NCI-H187 (cell line): Measurements from ENCODE around the gene MRPS7.

Source experiments
- DNase-seq, 2 experiments: peaks; one replicate each; lab custom pipeline; 2025; lab: John Stamatoyannopoulos, UW

The MRPS7 gene

DNA sequence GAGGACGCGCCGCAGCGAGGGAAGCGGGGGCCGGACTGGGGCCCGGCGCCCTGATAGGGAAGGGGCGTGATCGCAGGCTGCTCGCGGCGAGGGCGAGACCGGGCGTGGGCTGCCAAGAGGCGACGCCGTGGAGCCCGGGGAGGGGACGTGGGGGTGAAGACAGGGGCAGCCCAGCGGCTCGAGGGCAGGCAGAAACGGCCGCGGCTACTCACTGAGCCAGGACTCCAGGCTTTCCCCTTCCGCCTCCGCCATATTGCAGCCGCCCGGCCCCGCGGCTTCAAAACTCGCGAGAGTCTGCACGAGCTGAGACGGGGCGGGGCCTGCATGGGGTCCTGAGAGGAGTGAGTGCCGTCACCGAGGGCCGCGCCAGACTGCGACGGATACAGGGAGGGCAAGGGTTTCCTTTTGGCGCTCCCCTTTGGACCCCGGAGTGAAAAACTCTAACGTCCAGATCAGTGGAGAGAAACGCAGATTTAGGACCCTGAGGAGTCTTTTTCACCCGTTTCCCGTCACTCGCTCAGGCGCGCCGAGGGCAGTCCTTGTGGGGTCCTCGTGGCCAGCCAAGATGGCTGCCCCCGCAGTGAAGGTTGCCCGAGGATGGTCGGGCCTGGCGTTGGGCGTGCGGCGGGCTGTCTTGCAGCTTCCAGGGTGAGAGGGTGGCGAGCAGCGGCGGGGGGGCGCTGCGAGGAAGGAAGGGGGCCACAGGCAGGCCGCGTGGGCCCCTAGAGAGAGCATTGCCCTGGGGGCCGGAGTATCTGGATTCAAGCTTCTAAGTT is at the start of gene MRPS7, which contains the start of gene GGA3:
MRPS7 (plus strand) TSS at position 544 of the 776 bp plus-strand sequence; CDS start at position 566, 22 bp downstream.
GGA3 (minus strand) TSS at position 271 of the 776 bp plus-strand sequence; CDS start at position 252, 19 bp downstream.
- peak; percentile 83 to 87 for DNase-seq

DNA sequence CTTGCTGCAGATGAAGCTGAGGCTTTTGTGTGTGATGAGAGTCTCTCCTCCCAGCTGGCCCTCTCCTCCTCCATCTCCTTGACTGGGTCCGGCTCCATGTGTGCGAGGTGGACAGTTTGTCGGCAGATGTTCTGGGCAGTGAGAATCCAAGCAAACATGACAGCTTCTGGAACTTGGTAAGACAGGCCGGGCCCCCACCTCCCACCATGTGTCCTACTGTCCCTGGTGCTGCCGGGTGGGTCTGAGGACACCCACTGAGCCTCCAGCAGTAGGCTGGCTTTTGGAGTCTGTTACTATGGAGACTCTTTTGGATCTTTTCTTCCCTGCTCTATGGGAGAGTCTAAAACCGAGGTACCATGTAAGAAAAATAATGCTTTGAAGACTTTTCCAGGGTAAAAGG is 43.5 kb upstream of the MRPS7 start:
- DNase-seq, result no peak

DNA sequence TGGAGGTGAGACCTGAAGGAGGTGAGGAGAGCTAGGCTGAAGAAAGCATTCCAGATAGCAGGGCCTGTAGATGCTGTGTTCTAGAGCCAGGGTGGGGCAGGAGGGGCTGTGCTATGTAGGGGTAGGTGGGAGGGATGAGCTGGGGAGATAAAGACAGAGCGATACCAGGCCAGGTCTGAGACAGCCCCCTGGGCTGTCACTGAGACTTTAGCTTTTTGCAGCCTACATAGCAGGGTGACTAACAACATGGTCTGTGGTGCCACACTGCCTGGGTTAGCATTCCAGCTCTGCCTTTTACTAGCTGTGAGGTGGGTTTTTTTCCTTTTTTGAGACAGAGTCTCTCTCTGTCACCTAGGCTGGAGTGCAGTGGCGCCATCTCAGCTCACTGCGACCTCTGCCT is 41.9 kb upstream of the MRPS7 start:
- no peak for DNase-seq

DNA sequence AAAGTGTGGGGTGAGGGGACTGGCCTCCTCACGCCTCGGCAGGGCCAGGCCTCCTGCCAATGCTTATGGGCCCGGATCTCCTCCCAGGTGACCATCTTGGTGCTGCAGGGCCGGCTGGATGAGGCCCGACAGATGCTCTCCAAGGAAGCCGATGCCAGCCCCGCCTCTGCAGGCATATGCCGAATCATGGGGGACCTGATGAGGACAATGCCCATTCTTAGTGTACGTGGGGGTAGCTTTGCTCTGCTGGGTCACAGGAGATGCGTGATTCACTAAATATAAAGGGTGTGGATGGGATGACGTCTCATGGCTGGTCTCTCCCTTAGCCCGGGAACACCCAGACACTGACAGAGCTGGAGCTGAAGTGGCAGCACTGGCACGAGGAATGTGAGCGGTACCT is 36.7 kb upstream of the MRPS7 start:
- no peak for DNase-seq

DNA sequence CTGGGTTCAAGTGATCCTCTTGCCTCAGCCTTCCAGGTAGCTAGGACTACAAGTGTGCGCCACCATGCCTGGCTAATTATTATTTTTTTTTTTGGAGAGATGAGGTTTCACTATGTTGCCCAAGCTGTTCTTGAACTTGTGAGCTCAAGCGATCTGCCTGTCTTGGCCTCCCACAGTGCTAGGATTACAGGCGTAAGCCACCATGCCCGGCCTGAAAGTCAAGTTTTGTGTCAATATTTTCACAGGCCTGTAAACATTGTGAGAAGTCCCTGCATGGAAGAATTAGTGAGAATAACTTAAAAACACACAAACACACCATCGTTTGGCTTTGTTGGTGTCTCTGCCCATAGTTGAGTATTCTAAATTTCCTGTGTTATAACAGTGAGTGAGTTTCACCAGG is 34.0 kb upstream of the MRPS7 start:
- no peak for DNase-seq

DNA sequence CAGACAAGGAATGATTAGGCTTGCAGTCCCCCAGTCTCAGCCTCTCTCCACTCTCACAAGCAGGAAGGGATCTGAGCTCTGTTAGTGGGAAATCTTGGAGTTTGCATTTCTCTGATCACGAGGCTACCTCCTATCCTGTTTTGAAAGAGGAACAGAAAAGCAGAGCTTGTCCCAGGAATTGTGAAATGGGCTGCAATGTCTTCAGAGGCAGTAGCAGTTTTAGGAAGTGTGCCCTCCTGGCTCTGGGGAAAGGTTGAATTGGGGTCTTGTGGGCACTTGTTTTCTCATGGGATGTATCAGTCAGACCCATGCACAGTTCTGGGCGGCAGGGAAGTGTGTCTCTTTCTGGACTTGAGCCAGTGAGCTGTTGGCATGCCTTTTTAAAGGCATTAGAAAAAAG is 33.4 kb upstream of the MRPS7 start:
- no peak for DNase-seq

DNA sequence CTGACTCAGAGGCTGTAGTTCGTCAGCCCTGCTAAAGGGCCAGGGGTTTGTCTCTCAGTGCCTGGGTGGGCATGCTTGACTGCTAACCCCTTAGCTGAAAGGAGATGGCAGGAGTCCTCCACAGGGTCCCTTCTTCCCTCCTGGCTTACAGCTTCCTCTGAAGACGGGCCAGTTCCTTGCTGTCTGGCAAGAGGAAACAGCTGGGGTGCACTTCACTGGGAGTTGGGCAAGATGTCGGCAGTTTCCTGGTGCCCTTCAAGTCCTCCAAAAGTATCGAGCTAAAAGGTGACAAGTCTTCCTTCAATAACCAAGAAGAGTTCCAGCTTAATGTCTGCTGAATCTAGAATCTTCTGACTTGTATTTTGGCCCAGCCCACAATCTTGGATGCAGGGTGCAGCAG is 32.8 kb upstream of the MRPS7 start:
- DNase-seq, result no peak

DNA sequence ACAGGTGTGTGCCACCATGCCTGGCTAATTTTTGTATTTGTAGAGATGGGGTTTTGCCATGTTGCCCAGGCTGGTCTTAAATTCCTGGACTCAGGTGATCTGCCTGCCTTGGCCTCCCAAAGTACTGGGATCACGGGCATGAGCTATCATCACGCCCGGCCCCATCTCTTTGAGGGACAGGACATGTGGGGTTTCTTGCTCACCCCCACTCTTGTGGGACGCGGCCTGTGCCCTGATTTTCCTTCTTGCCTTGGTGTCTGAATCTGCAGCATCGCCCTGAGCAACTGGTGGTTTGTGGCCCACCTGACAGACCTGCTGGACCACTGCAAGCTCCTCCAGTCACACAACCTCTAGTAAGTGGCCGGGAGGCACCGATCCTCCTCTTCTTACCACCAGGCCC is 30.6 kb upstream of the MRPS7 start:
- DNase-seq, result no peak

DNA sequence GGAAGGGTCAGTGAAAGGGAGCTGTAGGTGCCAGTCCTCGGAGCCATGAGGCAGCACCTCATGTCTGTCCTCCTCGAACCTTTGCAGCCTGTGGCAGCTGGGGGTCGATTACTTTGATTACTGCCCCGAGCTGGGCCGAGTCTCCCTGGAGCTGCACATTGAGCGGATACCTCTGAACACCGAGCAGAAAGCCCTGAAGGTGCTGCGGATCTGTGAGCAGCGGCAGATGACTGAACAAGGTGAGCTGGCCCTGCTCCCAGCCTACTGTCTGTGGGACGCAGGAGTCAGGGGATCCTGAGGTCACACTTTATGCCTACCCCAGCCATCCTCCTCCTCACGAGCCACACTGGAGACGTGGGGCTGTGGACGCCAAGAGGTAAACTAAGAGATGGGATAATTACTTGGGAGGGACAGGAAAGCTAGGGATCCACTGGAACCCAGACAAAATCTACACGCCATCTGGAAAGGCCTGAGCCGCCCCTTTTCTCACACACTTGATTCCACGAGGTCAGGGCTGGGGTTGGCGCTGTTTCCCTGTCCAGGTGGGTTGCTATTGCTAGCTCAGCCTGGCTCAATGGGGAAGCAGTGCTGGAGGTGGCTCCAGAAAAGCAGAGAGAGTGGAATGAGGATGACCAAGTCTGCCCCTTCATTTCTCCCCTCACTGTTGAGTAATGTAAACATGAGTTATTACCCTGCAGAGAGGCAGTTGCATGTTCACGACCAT is 29.8 kb upstream of the MRPS7 start:
- DNase-seq, result no peak

DNA sequence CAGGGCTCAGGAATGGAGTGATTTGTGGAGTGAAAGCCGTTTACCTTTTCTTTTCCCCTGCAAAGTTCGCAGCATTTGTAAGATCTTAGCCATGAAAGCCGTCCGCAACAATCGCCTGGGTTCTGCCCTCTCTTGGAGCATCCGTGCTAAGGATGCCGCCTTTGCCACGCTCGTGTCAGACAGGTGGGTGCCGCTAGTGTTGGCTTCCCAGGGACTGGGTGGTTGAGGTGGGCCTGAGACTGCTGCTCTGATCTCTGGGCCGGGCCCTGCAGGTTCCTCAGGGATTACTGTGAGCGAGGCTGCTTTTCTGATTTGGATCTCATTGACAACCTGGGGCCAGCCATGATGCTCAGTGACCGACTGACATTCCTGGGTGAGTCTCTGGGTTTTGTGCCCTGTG is 28.9 kb upstream of the MRPS7 start:
- no peak for DNase-seq

DNA sequence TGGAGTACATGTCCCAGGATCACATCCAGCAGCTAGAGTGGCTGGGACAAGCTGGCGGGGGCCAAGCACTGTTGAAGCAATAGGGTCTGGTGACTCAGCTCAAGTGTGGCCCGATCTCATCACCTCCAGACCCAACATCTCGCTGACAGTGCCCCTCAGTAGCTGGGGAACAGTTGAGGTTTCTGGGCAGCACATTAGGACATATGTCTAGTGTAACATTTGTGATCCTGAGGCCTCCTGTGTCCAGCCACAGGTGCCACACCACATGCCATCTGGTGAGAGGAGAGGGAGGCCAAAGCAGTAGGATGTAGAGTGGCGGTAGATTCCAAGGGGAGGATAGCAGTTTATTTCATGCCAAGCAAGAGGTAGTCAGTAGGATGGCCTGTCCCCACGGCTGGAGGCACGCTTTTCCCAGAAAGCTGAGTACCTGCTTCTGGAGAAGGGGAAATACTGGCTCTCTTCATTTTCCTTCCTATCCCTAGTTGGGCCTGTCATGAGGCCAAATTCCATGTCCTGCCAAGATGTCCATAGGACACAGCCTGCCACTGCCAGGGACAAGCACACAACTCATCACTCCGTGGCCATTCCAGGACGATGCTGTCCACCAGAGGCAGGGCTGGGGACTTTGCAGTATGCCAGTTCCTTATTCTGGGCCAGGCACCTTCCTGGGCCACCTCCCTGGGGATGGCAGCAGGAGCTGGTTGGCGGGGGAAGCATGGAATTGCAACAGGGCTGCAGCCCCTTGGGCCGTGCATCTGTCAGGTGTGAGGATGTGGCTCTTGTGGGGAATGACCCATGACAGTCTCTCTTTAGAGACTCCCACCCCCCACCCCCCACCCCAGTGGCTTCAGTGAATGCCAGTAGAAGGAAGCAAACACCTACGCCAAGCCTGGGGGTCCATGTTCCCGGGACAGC is 24.3 kb upstream of the MRPS7 start:
- no peak for DNase-seq

DNA sequence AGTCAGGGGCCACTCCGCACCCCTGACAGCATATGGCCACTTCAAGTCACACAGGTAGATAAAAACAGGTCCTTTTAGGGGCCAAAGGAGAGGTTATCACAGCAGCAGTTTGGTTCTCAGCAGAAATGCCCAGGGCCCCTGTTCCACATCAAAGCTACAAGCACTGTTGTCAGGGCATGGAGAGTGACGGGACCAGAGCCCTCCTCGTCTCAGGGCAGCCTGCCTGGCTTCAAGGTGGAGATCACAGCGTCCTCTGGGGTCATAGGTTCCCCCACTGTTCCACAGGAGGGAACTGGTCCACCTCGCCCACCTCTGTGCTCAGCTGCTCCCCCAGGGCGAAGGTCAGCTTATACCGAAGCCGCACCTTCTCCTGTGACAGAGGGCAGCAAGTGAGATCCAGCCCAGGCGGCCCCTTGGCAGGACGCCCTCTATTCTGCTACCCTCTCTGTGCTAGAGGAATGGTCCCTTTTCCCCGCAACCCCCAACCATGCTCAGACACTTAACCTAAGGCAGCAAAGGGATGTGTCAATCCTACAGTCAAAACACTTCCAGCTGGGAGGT is 23.6 kb upstream of the MRPS7 start:
- no peak for DNase-seq

DNA sequence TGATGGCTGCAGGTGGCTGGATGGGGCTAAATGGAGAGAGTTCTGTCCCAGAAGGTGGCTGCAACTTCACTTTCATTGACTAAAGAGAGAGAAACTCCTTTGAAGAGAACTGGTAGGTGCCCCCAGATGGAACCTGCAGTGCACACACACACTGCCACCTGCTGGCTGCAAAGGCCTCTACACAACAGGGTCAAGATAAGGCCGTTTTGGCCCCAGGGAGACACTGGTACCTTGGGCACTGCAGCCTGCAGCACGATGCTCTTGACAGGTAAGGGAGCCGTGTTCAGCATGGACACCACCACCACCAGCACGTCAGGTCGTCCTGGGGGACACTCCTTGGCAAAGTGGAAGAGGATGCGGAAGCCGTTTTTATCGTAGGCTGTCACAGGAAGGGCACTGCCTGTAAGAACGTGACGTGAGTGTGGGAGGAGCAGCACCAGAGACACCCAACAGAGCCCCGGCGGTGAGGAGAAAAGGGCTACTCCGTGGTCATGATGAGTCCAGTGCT is 22.9 kb upstream of the MRPS7 start:
- DNase-seq, result peak in 1 of 2 experiments; percentile 38

DNA sequence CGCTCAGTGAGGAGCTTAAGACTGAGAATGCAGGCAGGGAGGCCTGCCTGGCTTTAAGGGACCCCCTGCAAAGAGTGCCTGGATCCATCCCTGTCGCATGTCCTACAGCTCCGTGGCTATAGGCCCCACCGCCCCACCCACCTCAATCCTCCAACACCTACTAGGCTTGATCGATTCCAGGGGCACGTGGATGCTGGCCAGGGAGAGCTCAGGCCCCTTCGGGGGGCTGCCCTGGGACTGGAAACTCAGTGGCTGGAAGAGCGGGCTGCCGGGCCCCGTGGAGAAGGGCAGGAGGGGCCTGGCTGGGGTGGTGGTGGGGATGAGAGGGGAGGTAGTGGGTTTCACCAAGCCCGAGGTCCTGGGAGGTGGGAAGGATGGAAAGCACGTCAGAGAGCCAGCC is 22.5 kb upstream of the MRPS7 start:
- DNase-seq, result no peak

DNA sequence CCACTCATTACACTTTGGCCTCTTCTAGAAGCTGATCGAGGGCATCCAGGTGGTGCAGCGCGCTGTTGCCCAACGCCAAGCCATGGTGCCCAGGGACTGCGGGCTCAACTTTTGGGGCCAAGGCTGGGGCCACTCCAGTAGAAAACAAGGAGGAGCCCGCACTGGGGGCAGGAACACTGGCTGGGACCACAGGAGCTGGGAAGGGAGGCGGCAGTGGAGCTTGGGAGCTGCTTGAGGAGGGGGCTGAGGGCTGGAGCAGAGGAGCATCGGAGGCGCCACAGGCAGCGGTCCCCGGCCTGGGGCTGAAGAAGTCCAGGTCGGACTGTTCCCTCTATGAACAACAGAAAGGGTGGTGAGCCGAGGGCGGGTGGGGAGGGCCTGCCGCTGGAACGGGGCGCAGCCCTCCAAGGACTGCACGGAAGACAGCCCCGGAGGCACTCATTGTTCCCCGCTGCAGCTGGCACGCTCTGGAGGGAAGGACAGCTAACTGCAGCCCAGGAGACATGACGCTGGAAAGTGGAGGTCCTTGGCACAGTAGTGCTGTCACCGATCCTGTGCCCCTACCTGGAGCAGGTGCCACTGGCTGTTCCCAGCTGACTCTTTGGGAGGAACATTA is 21.8 kb upstream of the MRPS7 start:
- no peak for DNase-seq

DNA sequence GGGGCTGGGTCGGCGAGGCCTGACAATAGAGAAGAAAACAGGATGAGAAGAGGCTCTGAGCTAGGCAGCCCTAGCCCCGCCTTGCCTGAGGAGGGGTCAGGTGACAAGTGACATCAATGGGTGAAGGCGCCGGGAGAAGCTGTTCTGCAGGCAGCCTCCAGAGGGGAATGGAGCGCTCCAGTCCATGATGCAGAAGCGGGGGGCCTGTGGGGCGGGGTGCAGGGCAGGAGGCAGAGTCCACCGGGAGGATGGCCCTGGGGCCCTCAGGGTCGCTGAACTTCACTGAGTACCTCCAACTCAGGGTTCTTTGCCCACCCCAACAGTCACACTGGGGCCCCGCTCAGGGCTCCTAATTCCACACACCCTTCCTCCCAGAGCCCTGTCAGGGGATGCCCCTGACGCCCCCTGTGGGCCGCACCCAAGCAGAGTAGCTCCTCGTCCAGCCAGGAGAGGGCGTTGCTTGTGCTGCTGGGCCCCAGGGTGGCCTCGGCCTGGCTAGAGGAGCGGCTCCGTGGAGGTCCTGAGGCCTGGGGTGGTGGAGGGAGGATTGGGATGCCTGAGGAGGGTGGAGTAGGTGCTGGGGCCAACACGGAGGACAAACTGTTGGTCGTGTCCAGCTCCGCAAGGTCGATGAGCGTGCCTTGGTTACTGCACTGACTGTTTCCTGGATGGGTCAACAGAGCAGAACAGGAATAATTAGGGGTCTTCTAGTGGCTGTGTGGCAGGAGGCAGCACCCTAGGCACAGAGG is 21.1 kb upstream of the MRPS7 start:
- DNase-seq, result peak in 1 of 2 experiments; percentile 18

DNA sequence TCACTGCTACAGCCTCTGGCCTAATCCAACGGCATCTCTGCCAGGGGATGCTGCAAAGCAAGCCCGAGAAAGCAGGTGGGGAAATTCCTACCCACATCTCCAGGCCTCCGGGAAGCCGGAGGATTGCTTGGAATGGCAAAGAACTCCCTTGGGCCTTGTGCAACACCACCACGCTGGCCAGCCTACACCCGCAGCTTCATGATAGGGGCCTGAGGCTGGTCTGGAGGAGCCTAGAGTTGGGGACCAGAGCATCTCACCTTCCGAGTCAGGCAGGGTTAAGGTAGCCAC is 20.6 kb upstream of the MRPS7 start:
- no peak for DNase-seq

DNA sequence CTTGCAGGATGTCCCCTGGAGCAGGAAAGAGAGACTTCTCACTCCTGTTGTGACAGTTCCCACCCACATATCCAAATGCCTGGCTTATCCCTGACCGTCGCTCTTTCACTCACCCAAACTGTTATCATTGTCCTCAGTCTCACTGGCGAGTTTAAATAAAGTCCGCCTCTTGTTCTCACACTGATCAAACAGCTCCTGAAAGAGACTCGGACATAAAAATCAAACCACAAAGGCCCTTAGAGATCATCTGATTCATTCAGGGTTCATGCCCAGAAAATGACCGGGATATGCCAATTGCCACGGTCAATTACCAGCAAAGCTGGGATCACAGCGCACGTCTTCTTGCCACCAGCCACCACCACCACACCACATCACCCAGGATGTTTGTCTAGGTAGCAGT is 20.2 kb upstream of the MRPS7 start:
- DNase-seq, result no peak

DNA sequence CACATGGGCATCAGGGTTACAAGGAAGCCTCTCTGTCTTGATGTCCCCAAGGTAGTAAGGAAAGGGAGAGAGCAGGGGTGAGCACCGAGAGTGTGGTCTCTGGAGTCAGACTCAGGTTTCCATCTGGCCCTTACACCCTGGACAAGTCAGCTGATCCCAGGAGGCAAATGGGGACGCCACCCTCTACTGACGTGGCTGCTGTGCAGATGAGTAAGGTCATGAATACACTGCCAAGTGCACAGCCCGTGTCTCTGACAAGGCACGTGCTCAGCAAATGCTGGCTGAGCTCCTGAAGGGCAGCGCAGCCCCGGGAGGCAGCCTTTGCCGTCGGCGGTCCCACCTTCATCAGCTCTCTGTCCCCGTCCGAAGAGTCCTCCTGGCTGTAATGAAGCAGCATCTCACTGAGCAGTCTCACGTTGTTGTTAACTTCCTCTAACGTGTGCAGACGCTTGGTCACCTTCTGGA is 19.7 kb upstream of the MRPS7 start:
- no peak for DNase-seq

DNA sequence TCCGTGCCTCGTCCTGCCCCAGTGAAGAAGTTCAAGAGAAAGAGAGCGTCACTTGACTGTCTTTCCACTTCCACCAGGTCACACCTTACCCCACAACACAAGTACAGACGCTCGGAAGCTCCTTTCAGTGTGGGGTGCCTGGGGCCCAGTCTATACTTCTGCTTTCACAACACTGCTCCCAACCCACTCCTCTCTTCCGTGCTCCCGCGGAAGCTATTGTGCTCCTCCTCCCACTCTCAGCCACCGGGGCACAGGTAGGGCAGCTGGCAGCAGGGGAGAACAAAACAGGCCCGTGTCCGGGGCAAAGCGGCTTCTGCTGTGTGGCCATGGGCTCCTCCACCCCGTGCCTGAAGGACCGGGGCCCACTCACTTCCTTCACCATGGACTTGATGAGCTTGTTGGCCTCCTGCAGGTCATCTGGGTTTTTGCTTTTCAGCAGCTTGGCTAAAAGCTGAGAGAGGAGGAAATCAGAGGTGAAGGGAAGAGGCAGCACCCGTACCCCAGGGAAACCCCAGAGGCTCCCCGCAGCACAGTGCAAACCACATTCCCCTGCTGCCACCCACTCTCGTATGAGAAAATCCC is 19.1 kb upstream of the MRPS7 start:
- DNase-seq, result no peak
